ENCODE data around the gene MOB3C. TPM values are rescaled to one million over a fixed set of nuclear protein-coding genes. Genes with fewer than 3 reads are reported as not detected.
"Not testable (repeated sequence)": the region's sequence is repeated elsewhere in the genome, so short reads cannot be mapped to it uniquely, and the experiment has no call there.

The MOB3C gene
- total RNA-seq (10 to 100 TPM in 6 of 9 donors, 1 to 10 TPM in 3; 6.9 to 24.0 (median 11.2) TPM), polyA plus RNA-seq (1 to 10 TPM; 6.0 to 9.7 TPM)
- long read RNA-seq, donor 1, full-length matches to known transcripts = 4 of 6 reads
- long read RNA-seq, donor 1, partial matches to known transcripts = 2 of 6 reads
- long read RNA-seq, donor 1, other reads (novel, unspliced or antisense) = 0 of 6 reads
- long read RNA-seq, donor 2, transcript MOB3C-202 (4 exons, 2,822 nt) = major isoform, 37 of 39 reads
- long read RNA-seq, donor 2, partial matches to known transcripts = 2 of 39 reads
- long read RNA-seq, donor 2, other reads (novel, unspliced or antisense) = 0 of 39 reads
- long read RNA-seq, donor 3, transcript MOB3C-202 (4 exons, 2,822 nt) = major isoform, 7 of 8 reads
- long read RNA-seq, donor 3, partial matches to known transcripts = 1 of 8 reads
- long read RNA-seq, donor 3, other reads (novel, unspliced or antisense) = 0 of 8 reads

DNA sequence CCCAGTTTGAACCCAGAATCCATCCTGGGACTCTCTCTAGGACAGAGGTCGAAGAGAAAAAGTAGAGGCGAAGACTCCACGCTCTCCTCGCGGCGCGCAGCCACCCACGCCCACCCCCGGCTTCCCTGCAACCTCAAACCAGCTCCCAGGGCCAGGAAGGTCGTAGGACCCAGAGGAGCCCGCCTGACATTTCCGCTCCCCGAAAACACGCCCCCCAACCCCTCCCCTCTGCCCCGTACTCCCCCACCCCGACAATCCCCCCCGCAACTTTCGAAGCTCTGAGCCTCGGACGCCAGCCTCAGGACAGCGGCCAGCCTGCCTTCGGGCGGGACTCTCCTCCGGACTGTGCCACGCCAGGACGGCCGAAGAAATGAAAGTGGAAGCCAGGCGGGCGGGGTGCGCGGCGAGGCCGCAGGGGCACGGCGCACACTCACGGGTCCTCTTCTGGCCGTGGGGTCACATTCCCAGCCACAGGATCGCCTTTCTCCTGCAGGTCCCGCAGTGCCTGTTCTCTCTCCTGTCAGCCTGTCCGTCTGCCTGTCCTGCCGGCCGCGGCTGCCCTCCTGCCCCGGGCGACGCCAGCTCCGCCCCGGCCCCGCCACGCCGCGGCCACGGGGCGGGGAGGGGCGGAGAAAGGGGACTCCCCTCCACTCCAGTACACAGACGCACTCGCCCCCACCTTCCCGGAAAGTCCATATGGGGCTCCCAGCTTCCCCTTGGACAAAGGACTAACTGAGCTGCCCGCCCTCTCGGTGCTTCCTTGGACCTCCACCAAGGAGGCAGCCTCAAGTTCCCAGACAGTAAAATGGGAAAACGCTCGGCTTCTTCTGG lies at the start of gene MOB3C:
Gene MOB3C, minus strand, starts transcription at position 535 of the 831 bp plus-strand sequence. CDS start 3,490 bp downstream, outside the sequence.
- H3K27me3 ChIP-seq = no peaks in the 10 kb centered on the region
- peak within 1 kb of the TSS; percentile 59 to 95 (median 77) for H3K4me3 ChIP-seq
- intact Hi-C loops (cut with DNase I) = loop anchor here in 5 of 10 donors (5.0 to 10.0 kb wide), 4 partner anchors 48 to 101 kb away; partner anchors contain the start of genes EFCAB14 (in 4 of the 5) and ATPAF1 (in 3 of the 5)
- 0 to 1% (median 1%) methylated on average over 22 to 62 of the region's 62 CpGs for WGBS, 4 donors
- H3K4me1 ChIP-seq = peaks cover 7 to 54% (median 49%) of the 10 kb centered on the region in 12 donors
- peak within 1 kb of the TSS; percentile 84 to 97 (median 92) for H3K27ac ChIP-seq
- peaks cover 0 to 17% (median 7%) of the 10 kb centered on the region in 9 donors for H3K36me3 ChIP-seq
- DNase-seq (peak; percentile 90 to 94 (median 91)), ATAC-seq (peak; percentile 86 to 95 (median 92))
- no peaks in the 10 kb centered on the region for H3K9me3 ChIP-seq
- TF ChIP-seq POLR2A (IDR thresholded peaks at IDR 0.05) = peak; percentile 80 to 94
- TF ChIP-seq, protein P1, sequence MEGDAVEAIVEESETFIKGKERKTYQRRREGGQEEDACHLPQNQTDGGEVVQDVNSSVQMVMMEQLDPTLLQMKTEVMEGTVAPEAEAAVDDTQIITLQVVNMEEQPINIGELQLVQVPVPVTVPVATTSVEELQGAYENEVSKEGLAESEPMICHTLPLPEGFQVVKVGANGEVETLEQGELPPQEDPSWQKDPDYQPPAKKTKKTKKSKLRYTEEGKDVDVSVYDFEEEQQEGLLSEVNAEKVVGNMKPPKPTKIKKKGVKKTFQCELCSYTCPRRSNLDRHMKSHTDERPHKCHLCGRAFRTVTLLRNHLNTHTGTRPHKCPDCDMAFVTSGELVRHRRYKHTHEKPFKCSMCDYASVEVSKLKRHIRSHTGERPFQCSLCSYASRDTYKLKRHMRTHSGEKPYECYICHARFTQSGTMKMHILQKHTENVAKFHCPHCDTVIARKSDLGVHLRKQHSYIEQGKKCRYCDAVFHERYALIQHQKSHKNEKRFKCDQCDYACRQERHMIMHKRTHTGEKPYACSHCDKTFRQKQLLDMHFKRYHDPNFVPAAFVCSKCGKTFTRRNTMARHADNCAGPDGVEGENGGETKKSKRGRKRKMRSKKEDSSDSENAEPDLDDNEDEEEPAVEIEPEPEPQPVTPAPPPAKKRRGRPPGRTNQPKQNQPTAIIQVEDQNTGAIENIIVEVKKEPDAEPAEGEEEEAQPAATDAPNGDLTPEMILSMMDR (IDR thresholded peaks at IDR 0.05) = no peak

DNA sequence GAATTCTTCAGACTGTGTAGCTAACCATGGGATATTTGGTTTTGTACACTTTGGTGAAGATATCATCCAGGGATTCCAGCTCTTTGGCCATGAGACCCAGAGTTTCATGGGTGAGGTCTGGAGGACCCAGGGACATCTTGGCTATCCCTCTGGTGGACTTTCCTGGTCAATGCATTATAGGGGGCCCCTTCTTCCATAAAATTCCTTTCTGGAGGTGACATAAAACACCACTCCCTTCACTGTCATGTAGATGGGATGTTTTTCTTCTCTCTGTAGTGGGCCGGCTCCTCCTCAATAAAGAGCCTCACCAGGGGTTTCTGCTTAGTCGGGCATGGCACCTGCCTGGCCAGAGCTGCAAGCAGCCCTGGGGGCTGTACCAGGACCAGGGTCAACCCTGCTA lies 49.4 kb upstream of the MOB3C start:
- WGBS, 4 donors = 63 to 88% (median 83%) methylated on average over 2 of the region's 2 CpGs
- H3K27me3 ChIP-seq = no peaks in the 10 kb centered on the region
- no peaks in the 10 kb centered on the region for H3K9me3 ChIP-seq
- peaks cover 4 to 31% (median 22%) of the 10 kb centered on the region in 12 donors for H3K4me1 ChIP-seq
- no peak overlapping the region for H3K27ac ChIP-seq
- DNase-seq (no peak), ATAC-seq (no peak)
- H3K4me3 ChIP-seq = peak overlapping the region in 2 of 12 donors; percentile 90 to 97
- intact Hi-C loops (cut with DNase I) = loop anchor here in 5 of 10 donors (5.0 to 10.0 kb wide), 4 partner anchors 49 to 56 kb away; partner anchors contain the start of genes MOB3C (in 3 of the 5) and EFCAB14 (in 1 of the 5)
- TF ChIP-seq, protein P1 (IDR thresholded peaks at IDR 0.05) = no peak
- H3K36me3 ChIP-seq = peaks cover 0 to 46% (median 37%) of the 10 kb centered on the region in 9 donors

DNA sequence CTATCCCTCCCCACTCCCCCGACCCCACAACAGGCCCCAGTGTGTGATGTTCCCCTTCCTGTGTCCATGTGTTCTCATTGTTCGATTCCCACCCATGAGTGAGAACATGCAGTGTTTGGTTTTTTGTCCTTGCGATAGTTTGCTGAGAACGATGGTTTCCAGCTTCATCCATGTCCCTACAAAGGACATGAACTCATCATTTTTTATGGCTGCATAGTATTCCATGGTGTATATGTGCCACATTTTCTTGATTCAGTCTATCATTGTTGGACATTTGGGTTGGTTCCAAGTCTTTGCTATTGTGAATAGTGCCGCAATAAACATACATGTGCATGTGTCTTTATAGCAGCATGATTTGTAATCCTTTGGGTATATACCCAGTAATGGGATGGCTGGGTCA lies 46.3 kb upstream of the MOB3C start:
- not testable (repeated sequence) for H3K4me3 ChIP-seq, H3K27me3 ChIP-seq, H3K9me3 ChIP-seq, H3K27ac ChIP-seq, DNase-seq, ATAC-seq
- Histone ChIP-seq H3K36me3 (peaks cover 0 to 76% (median 54%) of the 10 kb centered on the region in 9 donors), H3K4me1 (peaks cover 4 to 30% (median 21%) of the 10 kb centered on the region in 12 donors)
- WGBS, 4 donors = 92 to 98% (median 95%) methylated on average over 4 to 5 of the region's 5 CpGs
- intact Hi-C loops (cut with DNase I) = loop anchor here in 1 of 10 donors (10.0 kb wide), 1 partner anchor 48 kb away; the partner anchor contains the start of gene MOB3C

DNA sequence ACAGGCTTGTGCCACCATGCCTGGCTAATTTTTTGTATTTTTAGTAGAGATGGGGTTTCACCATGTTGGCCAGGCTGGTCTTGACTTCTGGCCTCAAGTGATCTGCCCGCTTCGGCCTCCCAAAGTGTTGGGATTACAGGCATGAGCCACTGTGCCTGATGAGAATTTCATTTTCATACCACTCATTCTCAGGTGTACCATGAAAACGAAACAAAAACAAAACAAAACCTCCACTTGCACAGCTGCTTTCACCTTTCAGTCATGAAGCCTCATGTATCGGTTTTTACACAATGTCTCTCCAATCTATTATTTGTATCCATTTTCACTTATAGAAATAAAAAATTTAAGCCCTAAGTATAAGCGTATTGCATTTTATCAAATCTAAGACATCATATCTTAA lies 43.5 kb upstream of the MOB3C start:
- not testable (repeated sequence) for H3K4me3 ChIP-seq, H3K9me3 ChIP-seq, H3K27ac ChIP-seq, ATAC-seq, H3K27me3 ChIP-seq, DNase-seq
- 95 to 99% (median 96%) methylated on average over 5 of the region's 5 CpGs for WGBS, 4 donors
- peaks cover 0 to 14% (median 0%) of the 10 kb centered on the region in 12 donors for H3K4me1 ChIP-seq
- H3K36me3 ChIP-seq = peaks cover 0 to 97% (median 78%) of the 10 kb centered on the region in 9 donors
- intact Hi-C loops (cut with DNase I) = loop anchor here in 1 of 10 donors (10.0 kb wide), 1 partner anchor 45 kb away; the partner anchor contains the start of gene MOB3C

Measured in heart left ventricle (tissue), 16 donors.